Left lung (tissue), 10 donors: ENCODE results near the gene B3GNT3. TPM values are rescaled to one million over a fixed set of nuclear protein-coding genes. Genes with fewer than 3 reads are reported as not detected.

Source experiments
- ATAC-seq: fragments of 200-7000 bp; cut with Tn5 transposase; one replicate; pipeline ENCODE4 v1.9.1; 2020; ENCODE audit warnings: moderate library complexity
- DNase-seq, 4 donors: peaks; one replicate each; pipeline ENCODE4 v3.0.0-alpha.2; 2013 to 2020
- H3K27ac ChIP-seq, 2 donors: fragments of 200-600 bp; sonication (generic) in 1 of 2; one replicate each; pipeline versions ENCODE4 v1.5.0 to v1.8.0; 2020 to 2021
- H3K27me3 ChIP-seq, 2 donors: fragments of 200-600 bp; sonication (generic) in 1 of 2; one replicate each; pipeline versions ENCODE4 v1.5.0 to v1.8.0; 2020 to 2021
- H3K36me3 ChIP-seq, 2 donors: fragments of 200-600 bp; sonication (generic) in 1 of 2; one replicate each; pipeline versions ENCODE4 v1.5.0 to v1.8.0; 2020 to 2021
- H3K4me1 ChIP-seq, 2 donors: fragments of 200-600 bp; one replicate each; pipeline ENCODE4 v1.8.0; 2021
- H3K4me3 ChIP-seq, 2 donors: fragments of 200-600 bp; sonication (generic) in 1 of 2; one replicate each; pipeline versions ENCODE4 v1.5.0 to v1.8.0; 2020 to 2021; ENCODE audit warnings: mild to moderate bottlenecking in 1 of 2
- H3K9me3 ChIP-seq, 2 donors: fragments of 200-600 bp; sonication (generic) in 1 of 2; one replicate each; pipeline versions ENCODE4 v1.5.0 to v1.8.0; 2020 to 2021
- intact Hi-C, 2 donors: fragments of 100-400 bp; cut with DNase I; formaldehyde crosslinking; loops; one replicate each; pipeline versions ENCODE4 v1.11.2 to v1.14.2; 2022
- polyA plus RNA-seq, 6 donors: library from polyadenylated mRNA; unstranded; fragments of 120-200 nt; gene quantifications; one replicate each; pipeline ENCODE4 v1.2.1, GENCODE V29; 2013; ENCODE audit not compliant: insufficient read length in 6 of 6
- total RNA-seq, 2 donors: library from RNA; stranded (reverse); fragmentation: NEBNext Ultra II Directional; extraction: Animal tissue kit (Norgen Biotek cat#: 25700); gene quantifications; one replicate each; pipeline ENCODE4 v1.2.1, GENCODE V29; 2021
- TF ChIP-seq, protein P1 (sequence below), 2 donors: fragments of 200-600 bp; sonication (generic) in 1 of 2; IDR thresholded peaks; one replicate each; pipeline versions ENCODE4 v1.5.0 to v1.8.0; 2021; ENCODE audit warnings: antibody characterized with exemption in 2 of 2
- donor health status: DM: no; HTN: yes; CAD: no.
- donor health status: DM: no; HTN: no; CAD: no.

The B3GNT3 gene
- total and polyA plus RNA-seq, 8 donors = 0.12 to 5.2 (median 1.1) TPM; not detected in 4

DNA sequence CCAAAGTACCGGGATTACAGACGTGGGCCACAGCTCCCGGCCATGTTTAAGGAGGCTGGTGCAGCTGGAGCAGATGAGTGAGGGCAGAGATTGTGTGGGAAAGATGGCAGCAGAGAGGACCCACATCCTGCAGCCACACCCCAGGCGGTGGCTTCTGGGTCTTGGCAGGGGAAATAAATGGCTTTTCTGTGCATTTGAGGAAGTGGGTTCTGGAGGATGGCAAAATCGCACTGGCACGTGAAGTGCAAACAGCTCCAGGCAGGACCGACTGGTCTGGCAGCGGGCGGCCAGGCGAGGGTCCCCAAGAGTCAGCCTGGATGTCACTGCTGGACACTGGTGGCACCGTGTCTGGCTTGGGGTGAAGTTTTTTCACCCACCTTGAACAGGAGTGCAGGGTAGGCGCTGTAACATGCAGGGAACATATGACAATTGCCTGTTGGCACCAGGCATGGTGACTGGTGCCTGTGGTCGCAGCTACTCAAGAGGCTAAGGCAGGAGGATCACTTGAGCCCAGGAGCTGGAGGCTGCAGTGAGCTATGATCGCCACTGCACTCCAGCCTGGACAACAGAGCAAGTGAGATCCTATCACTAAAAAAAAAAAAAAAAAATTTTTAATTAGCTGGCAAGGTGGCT lies 8.4 kb downstream of the B3GNT3 start:
- peak; percentile 44 for ATAC-seq
- Histone ChIP-seq H3K4me3 (no peak overlapping the region), H3K4me1 (peaks cover 0 to 8% of the 10 kb centered on the region in 2 donors), H3K27me3 (peaks cover 0 to 73% of the 10 kb centered on the region in 2 donors), H3K36me3 (no peaks in the 10 kb centered on the region), H3K27ac (no peak overlapping the region), H3K9me3 (no peaks in the 10 kb centered on the region)
- TF ChIP-seq, protein P1, sequence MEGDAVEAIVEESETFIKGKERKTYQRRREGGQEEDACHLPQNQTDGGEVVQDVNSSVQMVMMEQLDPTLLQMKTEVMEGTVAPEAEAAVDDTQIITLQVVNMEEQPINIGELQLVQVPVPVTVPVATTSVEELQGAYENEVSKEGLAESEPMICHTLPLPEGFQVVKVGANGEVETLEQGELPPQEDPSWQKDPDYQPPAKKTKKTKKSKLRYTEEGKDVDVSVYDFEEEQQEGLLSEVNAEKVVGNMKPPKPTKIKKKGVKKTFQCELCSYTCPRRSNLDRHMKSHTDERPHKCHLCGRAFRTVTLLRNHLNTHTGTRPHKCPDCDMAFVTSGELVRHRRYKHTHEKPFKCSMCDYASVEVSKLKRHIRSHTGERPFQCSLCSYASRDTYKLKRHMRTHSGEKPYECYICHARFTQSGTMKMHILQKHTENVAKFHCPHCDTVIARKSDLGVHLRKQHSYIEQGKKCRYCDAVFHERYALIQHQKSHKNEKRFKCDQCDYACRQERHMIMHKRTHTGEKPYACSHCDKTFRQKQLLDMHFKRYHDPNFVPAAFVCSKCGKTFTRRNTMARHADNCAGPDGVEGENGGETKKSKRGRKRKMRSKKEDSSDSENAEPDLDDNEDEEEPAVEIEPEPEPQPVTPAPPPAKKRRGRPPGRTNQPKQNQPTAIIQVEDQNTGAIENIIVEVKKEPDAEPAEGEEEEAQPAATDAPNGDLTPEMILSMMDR (IDR thresholded peaks at IDR 0.05) = no peak
- peak in 1 of 4 donors; percentile 53 for DNase-seq
- intact Hi-C loops = no loop called here

DNA sequence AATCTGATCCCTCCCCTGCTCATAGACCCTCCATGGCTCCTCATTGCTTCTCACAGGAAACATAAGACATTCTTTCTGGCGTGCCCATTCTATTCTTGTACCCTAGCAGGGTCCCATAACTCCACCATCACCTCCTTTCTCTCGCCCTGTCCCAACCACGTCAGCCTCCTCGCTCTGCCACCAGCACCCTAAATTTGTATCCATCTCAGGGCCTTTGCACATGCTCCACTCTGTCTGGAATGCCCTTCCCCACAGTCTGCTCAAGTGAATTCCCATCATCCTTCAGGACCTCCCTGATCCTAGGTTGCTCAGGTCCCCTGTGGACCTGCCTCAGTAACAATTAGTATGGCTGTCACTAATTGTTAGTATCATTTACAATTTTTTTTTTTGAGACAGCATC lies 10.5 kb downstream of the B3GNT3 start:
- Histone ChIP-seq H3K27me3 (peaks cover 0 to 63% of the 10 kb centered on the region in 2 donors), H3K27ac (no peak overlapping the region), H3K36me3 (no peaks in the 10 kb centered on the region), H3K9me3 (no peaks in the 10 kb centered on the region), H3K4me1 (peaks cover 0 to 8% of the 10 kb centered on the region in 2 donors), H3K4me3 (no peak overlapping the region)
- TF ChIP-seq, protein P1 (IDR thresholded peaks at IDR 0.05) = no peak
- ATAC-seq = no peak
- intact Hi-C loops = no loop called here
- DNase-seq = no peak

DNA sequence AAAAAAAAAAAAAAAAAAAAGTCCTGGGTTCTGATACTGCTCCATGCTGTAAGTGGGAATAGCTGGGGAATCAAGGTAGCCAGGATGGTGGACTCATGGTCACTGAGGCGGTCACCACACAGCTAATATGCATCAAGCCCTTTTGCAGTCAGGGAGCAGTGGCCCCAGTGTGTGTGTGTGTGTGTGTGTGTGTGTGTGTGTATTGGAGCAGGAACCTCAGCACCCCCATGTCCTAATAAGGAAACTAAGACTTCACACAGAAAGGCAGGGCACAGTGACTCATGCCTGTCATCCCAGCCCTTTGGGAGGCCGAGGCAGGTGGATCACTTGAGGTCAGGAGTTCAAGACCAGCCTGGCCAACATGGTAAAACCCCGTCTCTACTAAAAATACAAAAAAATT lies 12.0 kb downstream of the B3GNT3 start:
- H3K4me3 ChIP-seq = no peak overlapping the region
- no peak for ATAC-seq
- DNase-seq = no peak
- intact Hi-C loops = no loop called here
- H3K27ac ChIP-seq = no peak overlapping the region
- H3K27me3 ChIP-seq = peaks cover 0 to 55% of the 10 kb centered on the region in 2 donors
- TF ChIP-seq, protein P1 (IDR thresholded peaks at IDR 0.05) = no peak
- no peaks in the 10 kb centered on the region for H3K9me3 ChIP-seq
- H3K36me3 ChIP-seq = no peaks in the 10 kb centered on the region
- H3K4me1 ChIP-seq = peaks cover 0 to 8% of the 10 kb centered on the region in 2 donors

DNA sequence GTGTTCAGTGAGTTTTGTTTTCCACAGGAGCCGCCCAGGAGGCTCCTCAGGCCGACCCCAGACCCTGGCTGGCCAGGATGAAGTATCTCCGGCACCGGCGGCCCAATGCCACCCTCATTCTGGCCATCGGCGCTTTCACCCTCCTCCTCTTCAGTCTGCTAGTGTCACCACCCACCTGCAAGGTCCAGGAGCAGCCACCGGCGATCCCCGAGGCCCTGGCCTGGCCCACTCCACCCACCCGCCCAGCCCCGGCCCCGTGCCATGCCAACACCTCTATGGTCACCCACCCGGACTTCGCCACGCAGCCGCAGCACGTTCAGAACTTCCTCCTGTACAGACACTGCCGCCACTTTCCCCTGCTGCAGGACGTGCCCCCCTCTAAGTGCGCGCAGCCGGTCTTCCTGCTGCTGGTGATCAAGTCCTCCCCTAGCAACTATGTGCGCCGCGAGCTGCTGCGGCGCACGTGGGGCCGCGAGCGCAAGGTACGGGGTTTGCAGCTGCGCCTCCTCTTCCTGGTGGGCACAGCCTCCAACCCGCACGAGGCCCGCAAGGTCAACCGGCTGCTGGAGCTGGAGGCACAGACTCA lies 12.9 kb downstream of the B3GNT3 start:
- H3K27me3 ChIP-seq = peaks cover 0 to 55% of the 10 kb centered on the region in 2 donors

DNA sequence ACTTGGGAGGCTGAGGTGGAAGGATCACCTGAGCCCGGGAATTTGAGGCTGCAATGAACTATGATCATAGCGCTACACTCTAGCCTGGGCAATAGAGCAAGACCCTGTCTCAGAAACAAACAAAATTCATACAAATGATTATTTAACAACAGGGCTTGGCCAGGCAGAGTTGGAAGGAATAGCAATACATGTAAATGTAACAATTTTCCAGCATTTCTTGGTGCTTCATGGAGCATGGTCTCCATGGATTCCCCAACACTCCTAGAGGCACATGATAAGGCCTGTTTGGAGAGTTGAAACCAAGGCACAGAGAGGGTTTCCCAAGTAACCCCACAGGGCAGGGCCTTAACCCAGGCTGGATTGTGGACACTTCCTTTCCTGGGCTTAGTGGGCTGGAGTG lies 16.2 kb downstream of the B3GNT3 start:
- H3K27me3 ChIP-seq = peaks cover 0 to 58% of the 10 kb centered on the region in 2 donors
- no peak for DNase-seq
- no peaks in the 10 kb centered on the region for H3K4me1 ChIP-seq
- no peak for ATAC-seq
- no peak overlapping the region for H3K27ac ChIP-seq
- intact Hi-C loops = no loop called here
- no peak overlapping the region for H3K4me3 ChIP-seq
- no peaks in the 10 kb centered on the region for H3K36me3 ChIP-seq
- TF ChIP-seq, protein P1 (IDR thresholded peaks at IDR 0.05) = no peak
- no peaks in the 10 kb centered on the region for H3K9me3 ChIP-seq

More for the DNA sequence above, 12.9 kb downstream of the B3GNT3 start:
- intact Hi-C loops = no loop called here
- ATAC-seq (no peak), DNase-seq (no peak)
- H3K27ac ChIP-seq = no peak overlapping the region
- H3K4me1 ChIP-seq = peaks cover 0 to 8% of the 10 kb centered on the region in 2 donors
- no peaks in the 10 kb centered on the region for H3K36me3 ChIP-seq
- no peaks in the 10 kb centered on the region for H3K9me3 ChIP-seq
- TF ChIP-seq, protein P1 (IDR thresholded peaks at IDR 0.05) = no peak
- H3K4me3 ChIP-seq = no peak overlapping the region
